Stimulated activated CD4-positive, alpha-beta T cell treated with anti-CD3 and anti-CD28 coated beads, TNF-alpha, amount 100 ng/mL, for 1 hour (primary cell): Measurements from ENCODE around the gene USP21.

Experiments used
- DNase-seq, 3 donors: peaks; one replicate each; pipeline ENCODE4 v3.0.0-alpha.2; 2020; ENCODE audit warnings: low read depth in 3 of 3, low spot score in 1 of 3

The USP21 gene

DNA sequence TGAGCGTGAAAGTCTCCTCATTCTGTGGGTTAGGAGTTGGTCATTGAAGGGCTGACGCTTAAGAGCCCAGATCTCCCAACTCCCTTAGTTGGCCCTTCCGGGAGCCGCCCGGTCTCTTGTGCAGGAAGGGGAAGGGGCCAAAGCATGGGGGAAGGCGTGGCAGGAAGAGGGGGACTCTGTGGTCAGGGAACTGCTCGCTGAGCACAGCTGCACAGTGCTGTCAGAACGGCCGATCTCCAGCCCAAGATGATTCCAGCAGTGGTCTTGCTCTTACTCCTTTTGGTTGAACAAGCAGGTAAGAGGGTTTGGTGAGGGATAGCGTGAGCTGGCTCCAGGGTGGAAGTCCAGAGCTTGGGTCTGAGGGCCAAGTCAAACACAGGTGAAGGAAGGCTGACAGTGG is 55.8 kb downstream of the USP21 start, which contains the start of gene FCER1G:
Gene FCER1G (plus strand): TSS at position 220 of the 400 bp plus-strand sequence. CDS start 27 bp downstream, at position 247.
- DNase-seq, result no peak
